ENCODE data around the gene BHLHE40.

DNA sequence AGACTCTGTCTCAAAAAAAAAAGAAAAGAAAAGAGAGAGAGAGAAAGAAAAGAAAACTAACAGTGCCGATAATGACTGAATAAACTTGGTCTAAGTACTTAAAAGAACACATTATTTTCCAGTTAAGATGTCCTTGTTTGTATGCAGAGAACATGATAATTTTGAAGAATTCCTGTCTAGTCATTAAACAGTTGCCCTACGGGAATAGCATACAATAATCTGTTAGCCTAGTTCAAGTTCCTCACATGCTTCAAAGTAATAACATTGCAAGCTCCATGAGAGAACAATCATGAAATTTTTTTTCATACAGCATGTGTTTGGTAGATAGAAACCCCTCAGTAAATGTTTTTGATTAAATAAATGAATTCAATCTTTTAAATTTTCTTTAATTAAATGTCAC, 23.1 kb upstream of the BHLHE40 start:
- TF ChIP-seq POLR2AphosphoS5 (IDR thresholded peaks at IDR 0.05) (no peak), POLR2A (IDR thresholded peaks at IDR 0.05) (no peak)

Data from sigmoid colon (tissue), 4 donors.